ENCODE measurements around the gene GCNT3. TPM values are rescaled to one million over a fixed set of nuclear protein-coding genes. Genes with fewer than 3 reads are reported as not detected.

The GCNT3 gene
- polyA plus RNA-seq (2011; rRNA removed) (0.29 TPM in 1 of 2 replicates, not detected in the other), polyA minus RNA-seq (2011; rRNA and poly(A)+ RNA removed) (0.04 TPM in 1 of 2 replicates, not detected in the other)

GRCh38 chr15:59611276-59612260 is at the start of gene GCNT3:
Gene GCNT3, plus strand, starts transcription at chr15:59611783. Its CDS starts 6,456 bp downstream, at chr15:59618239.
- Histone ChIP-seq H3K9me3 (ENCODE audit: control insufficient read depth, insufficient read depth, low read length) (no peaks in the 10 kb centered on the region; the same call in 1 of the 2 replicates), H3K27me3 (ENCODE audit: control insufficient read depth, insufficient read depth, low read length) (peaks cover 6% of the 10 kb centered on the region), H3K27ac (ENCODE audit: low read depth, low read length) (no peak within 1 kb of the TSS), H3K4me3 (ENCODE audit: low read depth, low read length) (no peak within 1 kb of the TSS)
- no peak for DNase-seq (ENCODE audit: low read depth, low spot score)
- ChIA-PET CTCF (interaction anchor here (1.9 kb wide), 1 partner anchor 83 kb away, joined by 5 read pairs; no protein-coding TSS in a partner anchor), POLR2A (no interaction called here)
- TF ChIP-seq CTCF (IDR thresholded peaks at IDR 0.05; ENCODE audit: low read depth, low read length), result no peak

GRCh38 chr15:59562448-59563186 is 49.0 kb upstream of the GCNT3 start:
- POLR2A ChIA-PET, result no interaction called here
- H3K4me3 ChIP-seq (ENCODE audit: low read depth, low read length), result no peak overlapping the region
- no peak for DNase-seq (ENCODE audit: low read depth, low spot score)
- H3K27me3 ChIP-seq (ENCODE audit: control insufficient read depth, insufficient read depth, low read length), result peaks cover 2% of the 10 kb centered on the region
- H3K9me3 ChIP-seq (ENCODE audit: control insufficient read depth, insufficient read depth, low read length), result no peaks in the 10 kb centered on the region
- TF ChIP-seq CTCF (IDR thresholded peaks at IDR 0.05; ENCODE audit: low read depth, low read length), result no peak
- CTCF ChIA-PET, result interaction anchor here (0.7 kb wide), 1 partner anchor 10 kb away, joined by 3 read pairs; no protein-coding TSS in a partner anchor
- no peak overlapping the region for H3K27ac ChIP-seq (ENCODE audit: low read depth, low read length)

GRCh38 chr15:59565299-59565698 is 46.3 kb upstream of the GCNT3 start:
- no peak for DNase-seq (ENCODE audit: low read depth, low spot score)
- TF ChIP-seq CTCF (IDR thresholded peaks at IDR 0.05; ENCODE audit: low read depth, low read length), result no peak
- Histone ChIP-seq H3K4me3 (ENCODE audit: low read depth, low read length) (no peak overlapping the region), H3K27ac (ENCODE audit: low read depth, low read length) (no peak overlapping the region), H3K9me3 (ENCODE audit: control insufficient read depth, insufficient read depth, low read length) (no peaks in the 10 kb centered on the region), H3K27me3 (ENCODE audit: control insufficient read depth, insufficient read depth, low read length) (no peaks in the 10 kb centered on the region)
- CTCF ChIA-PET, result interaction anchor here (1.5 kb wide), 1 partner anchor 32 kb away, joined by 4 read pairs; no protein-coding TSS in a partner anchor
- POLR2A ChIA-PET, result no interaction called here

- Histone ChIP-seq H3K4me3 (ENCODE audit: low read depth, low read length) (no peak overlapping the region), H3K27me3 (ENCODE audit: control insufficient read depth, insufficient read depth, low read length) (no peaks in the 10 kb centered on the region), H3K27ac (ENCODE audit: low read depth, low read length) (no peak overlapping the region), H3K9me3 (ENCODE audit: control insufficient read depth, insufficient read depth, low read length) (no peaks in the 10 kb centered on the region)
- ChIA-PET POLR2A (interaction anchor here (0.6 kb wide), 2 partner anchors 17 to 113 kb away, joined by 3 read pairs; no protein-coding TSS in a partner anchor), CTCF (interaction anchor here (0.6 kb wide), 2 partner anchors 30 to 38 kb away, joined by 3 read pairs; no protein-coding TSS in a partner anchor)
- no peak for TF ChIP-seq CTCF (IDR thresholded peaks at IDR 0.05; ENCODE audit: low read depth, low read length)
- DNase-seq (ENCODE audit: low read depth, low spot score), result no peak
Measured at GRCh38 chr15:59567324-59567723, 44.3 kb upstream of the GCNT3 start.
